Natural killer cell (primary cell): ENCODE results near the gene JOSD1. TPM values are rescaled to one million over a fixed set of nuclear protein-coding genes. Genes with fewer than 3 reads are reported as not detected.

ENCODE experiments used
- ATAC-seq, 3 donors: fragments of 150-1000 bp in 2 of 3; fragments of 200-7000 bp in 1 of 3; cut with Tn5 transposase; 1 replicate in 1 of 3; 2 replicates in 2 of 3; pipeline ENCODE4 v1.10.0; 2021; ENCODE audit warnings: mild to moderate bottlenecking in 2 of 3, moderate library complexity in 2 of 3
- DNase-seq, 2 donors: peaks; one replicate each; pipeline versions ENCODE4 v3.0.0 to v3.0.0-alpha.2; 2013 to 2021; ENCODE audit warnings: mixed read lengths in 1 of 2
- H3K27ac ChIP-seq: one replicate; pipeline ENCODE4 v1.5.1; 2013; ENCODE audit warnings: mild to moderate bottlenecking, low read length
- H3K27me3 ChIP-seq: one replicate; pipeline ENCODE4 v1.6.1; 2013; ENCODE audit warnings: low read length; ENCODE audit not compliant: control insufficient read depth, insufficient read depth
- H3K36me3 ChIP-seq: one replicate; pipeline ENCODE4 v1.6.1; 2013; ENCODE audit warnings: low read length; ENCODE audit not compliant: control insufficient read depth, insufficient read depth
- H3K4me1 ChIP-seq: one replicate; pipeline ENCODE4 v1.6.1; 2013; ENCODE audit warnings: low read length; ENCODE audit not compliant: control insufficient read depth, insufficient read depth
- H3K4me3 ChIP-seq: one replicate; pipeline ENCODE4 v1.5.1; 2013; ENCODE audit warnings: low read length
- H3K9me3 ChIP-seq: one replicate; pipeline ENCODE4 v1.6.1; 2013; ENCODE audit warnings: low read length; ENCODE audit not compliant: control insufficient read depth, insufficient read depth
- H3K27ac Mint-ChIP-seq, 2 donors: one replicate each; pipeline ENCODE4 v1.8.0; 2022; ENCODE audit warnings: mild to moderate bottlenecking in 2 of 2, mixed read lengths in 2 of 2, moderate library complexity in 1 of 2
- H3K27me3 Mint-ChIP-seq, 2 donors: one replicate each; pipeline ENCODE4 v1.8.0; 2022; ENCODE audit warnings: low read depth in 2 of 2, mixed read lengths in 2 of 2
- H3K36me3 Mint-ChIP-seq: one replicate; pipeline ENCODE4 v1.8.0; 2022; ENCODE audit warnings: mixed read lengths
- H3K4me1 Mint-ChIP-seq, 2 donors: one replicate each; pipeline ENCODE4 v1.8.0; 2022; ENCODE audit warnings: mixed read lengths in 2 of 2
- H3K4me3 Mint-ChIP-seq: one replicate; pipeline ENCODE4 v1.8.0; 2022; ENCODE audit warnings: mild to moderate bottlenecking, moderate library complexity, mixed read lengths
- H3K9me3 Mint-ChIP-seq, 2 donors: one replicate each; pipeline ENCODE4 v1.8.0; 2022; ENCODE audit warnings: mixed read lengths in 2 of 2
- CTCF ChIP-seq: fragments of 200-600 bp; IDR thresholded peaks from one replicate; pipeline ENCODE4 v1.8.0; 2022; ENCODE audit warnings: antibody characterized with exemption
- WGBS: methylation state at CpG from one replicate; pipeline ENCODE4 v1.1.7; 2013; ENCODE audit warnings: missing lambda C conversion rate; ENCODE audit not compliant: insufficient coverage; 5-methylcytosine and 5-hydroxymethylcytosine counted together
- intact Hi-C: fragments of 100-400 bp; cut with micrococcal nuclease; formaldehyde crosslinking; loops from one replicate; pipeline ENCODE4 v1.14.2; 2022
- total RNA-seq, 4 donors: library from RNA; stranded (reverse); fragments of 120-200 nt in 1 of 4; gene quantifications; one replicate each; pipeline versions ENCODE4 v1.2.3 to v1.2.4, GENCODE V29; 2013 to 2022

JOSD1 gene
- total RNA-seq, 3 donors from 2014 or later (not counting 1 experiment from before 2014, with no cell fraction given), result 123 to 165 (median 128) TPM

- H3K27me3 ChIP-seq, result no peaks in the 10 kb centered on the region
- H3K4me1 ChIP-seq, result peaks cover 65% of the 10 kb centered on the region
- no peak for TF ChIP-seq CTCF
- peaks cover 12 to 57% of the 10 kb centered on the region in 2 donors for H3K4me1 Mint-ChIP-seq
- H3K9me3 ChIP-seq, result no peaks in the 10 kb centered on the region
- H3K27ac Mint-ChIP-seq, result no peak overlapping the region
- no peaks in the 10 kb centered on the region for H3K36me3 Mint-ChIP-seq
- 95% methylated on average over 20 of the region's 20 CpGs for WGBS
- intact Hi-C loops, result no loop called here
- H3K27ac ChIP-seq, result peak overlapping the region; percentile 19
- no peaks in the 10 kb centered on the region for H3K27me3 Mint-ChIP-seq
- H3K36me3 ChIP-seq, result peaks cover 100% of the 10 kb centered on the region
- H3K4me3 Mint-ChIP-seq, result no peak overlapping the region
- no peak for DNase-seq
- no peak for ATAC-seq
- H3K4me3 ChIP-seq, result no peak overlapping the region
- H3K9me3 Mint-ChIP-seq, result no peaks in the 10 kb centered on the region
These were observed 38.7 kb upstream of the JOSD1 start for GRCh38 chr22:38739300-38740055.

- Histone ChIP-seq H3K9me3 (no peaks in the 10 kb centered on the region), H3K27ac (no peak overlapping the region), H3K4me1 (peaks cover 68% of the 10 kb centered on the region), H3K27me3 (no peaks in the 10 kb centered on the region), H3K4me3 (no peak overlapping the region), H3K36me3 (peaks cover 100% of the 10 kb centered on the region)
- no peak for TF ChIP-seq CTCF
- intact Hi-C loops, result no loop called here
- DNase-seq (no peak), ATAC-seq (no peak)
- 95% methylated on average over 18 of the region's 18 CpGs for WGBS
- H3K4me3 Mint-ChIP-seq, result no peak overlapping the region
- peak overlapping the region; percentile 83 to 86 for H3K27ac Mint-ChIP-seq
- peaks cover 17 to 66% of the 10 kb centered on the region in 2 donors for H3K4me1 Mint-ChIP-seq
- no peaks in the 10 kb centered on the region for H3K9me3 Mint-ChIP-seq
- no peaks in the 10 kb centered on the region for H3K27me3 Mint-ChIP-seq
- no peaks in the 10 kb centered on the region for H3K36me3 Mint-ChIP-seq
These were observed 37.8 kb upstream of the JOSD1 start for GRCh38 chr22:38738475-38739070.

GRCh38 chr22:38737302-38738060 is 36.7 kb upstream of the JOSD1 start:
- Mint-ChIP-seq H3K27ac (peak overlapping the region; percentile 83 to 86), H3K27me3 (no peaks in the 10 kb centered on the region), H3K9me3 (no peaks in the 10 kb centered on the region), H3K4me3 (no peak overlapping the region), H3K36me3 (no peaks in the 10 kb centered on the region), H3K4me1 (peaks cover 24 to 71% of the 10 kb centered on the region in 2 donors)
- no peaks in the 10 kb centered on the region for H3K27me3 ChIP-seq
- WGBS, result 73% methylated on average over 21 of the region's 21 CpGs
- ATAC-seq (no peak), DNase-seq (no peak)
- TF ChIP-seq CTCF, result no peak
- H3K27ac ChIP-seq, result peak overlapping the region; percentile 27
- peaks cover 92% of the 10 kb centered on the region for H3K36me3 ChIP-seq
- H3K4me3 ChIP-seq, result no peak overlapping the region
- no peaks in the 10 kb centered on the region for H3K9me3 ChIP-seq
- intact Hi-C loops, result no loop called here
- H3K4me1 ChIP-seq, result peaks cover 71% of the 10 kb centered on the region
